ENCODE data around the gene TOX3. TPM values are rescaled to one million over a fixed set of nuclear protein-coding genes. Genes with fewer than 3 reads are reported as not detected.
A peak's percentile ranks its signal among the peaks of the same experiment; 100 is the strongest.

TOX3 gene
- polyA plus RNA-seq (2011; rRNA removed) (2.2 and 4.1 TPM in 2 replicates), polyA plus RNA-seq (2017; fragmentation: RNase III; extraction: RNeasy Plus Mini Kit Qiagen cat#74134 plus additional on column Dnase treatment) (0.05 to 0.10 TPM in 2 of 3 replicates, not detected in the other), polyA minus RNA-seq (2011; rRNA and poly(A)+ RNA removed) (5.5 and 6.6 TPM in 2 replicates)
- 0.62 and 0.73 TPM in 2 replicates for polyA plus RNA-seq (2012; cell fraction: cytosol; rRNA removed)
- polyA plus RNA-seq (2012; cell fraction: nucleus; rRNA removed), result 0.24 and 1.4 TPM in 2 replicates

DNA sequence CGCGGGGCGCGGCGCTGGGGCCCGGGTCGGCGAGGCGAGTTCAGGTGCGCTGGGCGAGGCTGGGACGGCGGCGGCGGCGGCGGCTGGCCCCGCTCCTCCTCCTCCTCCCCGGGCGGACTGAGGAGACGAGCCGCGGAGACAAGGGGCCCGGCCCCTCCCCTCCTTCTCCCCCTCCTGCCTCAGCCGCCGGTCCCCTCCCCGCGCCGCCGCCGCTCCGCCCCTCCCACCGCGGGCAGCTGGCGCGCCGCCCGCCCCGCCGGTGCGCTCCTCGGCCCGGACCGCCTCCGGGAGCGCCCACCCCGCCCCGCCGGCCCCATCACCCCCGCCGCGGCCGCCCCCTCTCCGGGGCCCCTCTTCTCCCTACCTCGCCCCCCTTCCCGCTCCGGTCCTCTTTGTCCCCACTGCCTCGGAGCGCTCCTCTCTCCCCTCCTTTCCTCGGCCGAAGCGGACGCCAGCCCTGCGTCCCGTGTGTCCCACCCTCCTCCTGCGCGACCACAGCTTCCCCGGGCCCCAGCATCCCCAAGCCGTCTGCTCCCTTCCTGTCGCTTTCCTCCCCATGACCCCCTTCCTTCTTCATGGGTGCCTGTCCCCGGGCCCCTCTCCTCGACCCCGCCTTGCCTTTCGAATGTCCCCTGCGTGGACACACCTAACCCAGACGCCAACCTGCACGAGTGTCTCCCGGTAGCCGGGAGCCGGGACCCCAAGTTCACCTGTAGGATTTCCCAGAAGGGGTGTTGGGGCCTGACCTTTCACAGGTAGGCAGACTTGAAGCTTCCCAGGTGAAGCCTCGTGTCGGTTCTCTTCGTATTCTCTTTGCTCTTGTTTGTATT lies at the start of gene TOX3:
Gene TOX3 (minus strand): TSS at position 140 of the 830 bp plus-strand sequence. CDS start 420 bp downstream, outside the sequence.
- POLR2A ChIA-PET, result no interaction called here
- Histone ChIP-seq H3K27ac (peak within 1 kb of the TSS; percentile 49 to 72), H3K4me2 (peak within 1 kb of the TSS; percentile 99), H3K9me3 (no peaks in the 10 kb centered on the region), H3K4me3 (peak within 1 kb of the TSS; percentile 62), H3K4me1 (peaks cover 10% of the 10 kb centered on the region)
- 38% methylated on average over 21 of the region's 83 CpGs for WGBS (ENCODE audit: missing lambda C conversion rate)
- CTCF ChIA-PET, result interaction anchor here (1.1 kb wide), 1 partner anchor 46 kb away, joined by 4 read pairs; no protein-coding TSS in a partner anchor
- TF ChIP-seq JUN (IDR thresholded peaks at IDR 0.05), result no peak
- no peak for TF ChIP-seq HOXB5 (CRISPR knock-in tag; IDR thresholded peaks at IDR 0.05)
- TF ChIP-seq BHLHE40 (IDR thresholded peaks at IDR 0.05; ENCODE audit: low read depth, low read length), result no peak
- no peak for TF ChIP-seq ZC3H11A (IDR thresholded peaks at IDR 0.05)
- ATAC-seq, result peak in 1 of 2 experiments; percentile 38; a peak in 2 of 6 replicates
- no peak for DNase-seq (ENCODE audit: low read depth in 1 of 2, low spot score in 1 of 2)
- no peak for FAIRE-seq

GRCh38 chr16:52592778-52593177 lies 45.8 kb upstream of the TOX3 start:
- Histone ChIP-seq H3K4me2 (no peak overlapping the region), H3K9me3 (no peaks in the 10 kb centered on the region), H3K4me3 (no peak overlapping the region), H3K27ac (no peak overlapping the region), H3K4me1 (no peaks in the 10 kb centered on the region)
- ChIA-PET POLR2A (no interaction called here), CTCF (interaction anchor here (1.4 to 1.6 kb wide), 2 partner anchors 14 to 45 kb away, joined by 3 to 4 read pairs; no protein-coding TSS in a partner anchor)
- DNase-seq (ENCODE audit: low read depth in 1 of 2, low spot score in 1 of 2) (no peak), FAIRE-seq (no peak), ATAC-seq (no peak)
- TF ChIP-seq USF2 (IDR thresholded peaks at IDR 0.05), result no peak
- WGBS (ENCODE audit: missing lambda C conversion rate), result 56% methylated on average over 2 of the region's 2 CpGs

- H3K4me1 ChIP-seq, result no peaks in the 10 kb centered on the region
- ChIA-PET CTCF (interaction anchor here (1.4 to 1.6 kb wide), 2 partner anchors 13 to 44 kb away, joined by 3 to 4 read pairs; no protein-coding TSS in a partner anchor), POLR2A (no interaction called here)
- no peak overlapping the region for H3K27ac ChIP-seq
- H3K9me3 ChIP-seq, result no peaks in the 10 kb centered on the region
- ATAC-seq, result no peak
- FAIRE-seq, result no peak
- H3K4me2 ChIP-seq, result no peak overlapping the region
- TF ChIP-seq ZNF302 (CRISPR knock-in tag; IDR thresholded peaks at IDR 0.05) (no peak), HOXB5 (CRISPR knock-in tag; IDR thresholded peaks at IDR 0.05) (no peak), PHF8 (IDR thresholded peaks at IDR 0.05; ENCODE audit: borderline replicate concordance, low read depth) (no peak), POLR2AphosphoS2 (conservative IDR thresholded peaks at IDR 0.05; ENCODE audit: low read length) (no peak), RFX5 (IDR thresholded peaks at IDR 0.05) (no peak), POLR2A (IDR thresholded peaks at IDR 0.05; ENCODE audit: low read length) (no peak), CTCF (IDR thresholded peaks at IDR 0.05) (no peak), HOXA7 (CRISPR knock-in tag; IDR thresholded peaks at IDR 0.05) (no peak)
- 26% methylated on average over 5 of the region's 5 CpGs for WGBS (ENCODE audit: missing lambda C conversion rate)
- no peak for DNase-seq (ENCODE audit: low read depth in 1 of 2, low spot score in 1 of 2)
- no peak overlapping the region for H3K4me3 ChIP-seq
Measured at GRCh38 chr16:52591934-52592592, 45.1 kb upstream of the TOX3 start.

DNA sequence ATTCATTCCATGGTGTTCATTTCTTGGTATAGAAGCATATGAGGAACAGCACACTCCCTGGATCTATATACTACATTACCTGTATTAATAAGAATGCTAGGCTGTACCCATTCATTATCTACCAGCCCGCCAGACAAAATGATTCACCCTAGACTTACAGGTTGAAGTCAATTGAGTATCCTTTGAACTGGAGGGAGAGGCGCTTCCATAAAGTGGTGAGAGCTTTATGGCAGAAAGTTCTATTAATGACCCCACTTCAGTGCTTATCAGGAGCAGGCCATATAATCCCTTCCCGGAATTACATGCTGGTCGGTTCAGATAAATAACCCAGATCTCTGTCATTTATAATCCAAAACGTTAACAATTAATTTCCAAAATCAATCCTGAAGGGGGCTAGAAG lies 44.5 kb upstream of the TOX3 start:
- TF ChIP-seq CEBPB (IDR thresholded peaks at IDR 0.05), result no peak
- TF ChIP-seq RAD21 (conservative IDR thresholded peaks at IDR 0.05 in 1 of 2, IDR thresholded peaks at IDR 0.05 in 1 of 2), result no peak
- TF ChIP-seq HOXA7 (CRISPR knock-in tag; IDR thresholded peaks at IDR 0.05), result no peak
- TF ChIP-seq BHLHE40 (IDR thresholded peaks at IDR 0.05; ENCODE audit: low read depth, low read length), result no peak
- TF ChIP-seq HDAC2 (IDR thresholded peaks at IDR 0.05), result no peak
- no peak for TF ChIP-seq CHD2 (IDR thresholded peaks at IDR 0.05; ENCODE audit: low read length, partially characterized antibody)
- no peak for TF ChIP-seq POLR2AphosphoS2 (conservative IDR thresholded peaks at IDR 0.05; ENCODE audit: low read length)
- TF ChIP-seq, protein P1, sequence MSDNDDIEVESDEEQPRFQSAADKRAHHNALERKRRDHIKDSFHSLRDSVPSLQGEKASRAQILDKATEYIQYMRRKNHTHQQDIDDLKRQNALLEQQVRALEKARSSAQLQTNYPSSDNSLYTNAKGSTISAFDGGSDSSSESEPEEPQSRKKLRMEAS (IDR thresholded peaks at IDR 0.05), result no peak
- FAIRE-seq, result no peak

More for the DNA sequence above, 44.5 kb upstream of the TOX3 start:
- Histone ChIP-seq H3K9me3 (no peaks in the 10 kb centered on the region), H3K27ac (no peak overlapping the region), H3K4me3 (no peak overlapping the region), H3K4me2 (no peak overlapping the region), H3K4me1 (no peaks in the 10 kb centered on the region)
- ChIA-PET CTCF (no interaction called here), POLR2A (no interaction called here)
- no peak for DNase-seq (ENCODE audit: low read depth in 1 of 2, low spot score in 1 of 2)
- ATAC-seq, result no peak
- WGBS (ENCODE audit: missing lambda C conversion rate), result 84% methylated on average over 5 of the region's 5 CpGs
